Measurements from ENCODE around the gene CDH23. TPM values are rescaled to one million over a fixed set of nuclear protein-coding genes. Genes with fewer than 3 reads are reported as not detected.

The CDH23 gene
- total and polyA plus RNA-seq, 2 experiments from 2014 or later: 0.08 TPM; not detected in 1

DNA sequence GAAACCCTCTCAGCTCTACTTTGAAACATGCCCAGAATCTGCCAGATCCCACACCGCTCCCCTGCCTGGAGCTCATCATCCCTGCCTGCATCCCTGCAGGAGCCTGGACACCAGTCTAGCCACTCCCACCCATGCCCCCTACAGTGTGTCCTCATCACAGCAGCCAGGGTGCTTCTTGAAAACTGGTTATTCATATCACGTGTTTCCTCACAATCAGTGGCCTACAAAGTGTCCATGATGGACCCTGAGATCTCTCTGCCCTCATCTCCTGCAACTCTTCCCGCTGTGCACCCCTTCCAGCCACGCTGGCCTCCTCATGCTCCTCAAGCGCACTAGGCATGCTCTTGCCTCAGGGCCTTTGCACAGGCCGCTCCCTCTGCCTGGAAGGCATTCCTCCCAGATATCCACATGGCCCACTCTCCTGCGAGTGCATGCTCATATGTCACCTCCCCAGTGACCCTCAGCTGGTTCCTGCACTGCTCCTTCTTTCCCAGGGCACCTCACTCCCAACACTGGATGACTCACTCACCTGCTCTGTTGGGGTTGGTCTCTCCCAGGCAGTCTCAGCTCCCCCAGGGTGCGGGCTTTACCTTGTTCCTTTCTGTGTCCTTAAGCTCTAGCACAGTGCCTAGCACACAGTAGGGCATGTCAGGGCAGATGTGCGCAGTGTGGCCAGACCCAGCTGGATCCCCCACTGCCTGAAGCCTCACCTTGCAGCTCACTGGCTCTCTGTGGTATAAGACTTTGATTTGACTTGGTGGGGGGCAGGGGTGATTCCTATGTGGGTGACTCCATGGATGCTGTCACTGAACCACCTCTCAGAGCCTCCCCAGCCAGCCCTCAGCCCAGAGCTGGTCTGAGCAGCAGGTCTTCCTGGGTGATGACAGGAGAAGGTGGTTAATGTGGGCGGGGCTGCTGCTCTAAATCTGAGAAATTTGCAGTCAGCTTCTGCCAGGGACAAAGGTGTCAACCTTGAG is 37.3 kb downstream of the CDH23 start:
- DNase-seq: no peak
- H3K9ac ChIP-seq: no peak overlapping the region
- H4K20me1 ChIP-seq (ENCODE audit: insufficient read depth): no peaks in the 10 kb centered on the region
- peaks cover 17% of the 10 kb centered on the region; the same call in 1 of the 2 replicates for H3K27me3 ChIP-seq (replicated peaks; ENCODE audit: insufficient read depth)
- H3K9me2 ChIP-seq (ENCODE audit: insufficient read depth): no peaks in the 10 kb centered on the region
- no peaks in the 10 kb centered on the region for H3K36me3 ChIP-seq (ENCODE audit: low read depth)
- in situ Hi-C loops (cut with MboI): no loop called here
- H3K4me3 ChIP-seq: no peak overlapping the region
- no peaks in the 10 kb centered on the region for H3F3A ChIP-seq (ENCODE audit: insufficient read depth)
- H3K4me1 ChIP-seq (ENCODE audit: insufficient read depth): no peaks in the 10 kb centered on the region
- no peak overlapping the region for H3K27ac ChIP-seq
- no peaks in the 10 kb centered on the region for H3K9me3 ChIP-seq (ENCODE audit: low read depth)
- TF ChIP-seq EZH2phosphoT487 (IDR thresholded peaks at IDR 0.05; ENCODE audit: insufficient read depth, low read depth) (no peak), EZH2 (IDR thresholded peaks at IDR 0.05; ENCODE audit: insufficient read depth, poor library complexity, severe bottlenecking) (no peak)
- H3K79me2 ChIP-seq (ENCODE audit: insufficient read depth): no peaks in the 10 kb centered on the region
- H3K4me2 ChIP-seq (ENCODE audit: unreplicated experiment): no peak overlapping the region
- H2AFZ ChIP-seq: no peak overlapping the region
- WGBS, 2 experiments (ENCODE audit: low coverage in 1 of 2, low lambda C conversion rate in 2 of 2, missing lambda C conversion rate in 2 of 2): 69 to 78% methylated on average over 10 of the region's 10 CpGs

DNA sequence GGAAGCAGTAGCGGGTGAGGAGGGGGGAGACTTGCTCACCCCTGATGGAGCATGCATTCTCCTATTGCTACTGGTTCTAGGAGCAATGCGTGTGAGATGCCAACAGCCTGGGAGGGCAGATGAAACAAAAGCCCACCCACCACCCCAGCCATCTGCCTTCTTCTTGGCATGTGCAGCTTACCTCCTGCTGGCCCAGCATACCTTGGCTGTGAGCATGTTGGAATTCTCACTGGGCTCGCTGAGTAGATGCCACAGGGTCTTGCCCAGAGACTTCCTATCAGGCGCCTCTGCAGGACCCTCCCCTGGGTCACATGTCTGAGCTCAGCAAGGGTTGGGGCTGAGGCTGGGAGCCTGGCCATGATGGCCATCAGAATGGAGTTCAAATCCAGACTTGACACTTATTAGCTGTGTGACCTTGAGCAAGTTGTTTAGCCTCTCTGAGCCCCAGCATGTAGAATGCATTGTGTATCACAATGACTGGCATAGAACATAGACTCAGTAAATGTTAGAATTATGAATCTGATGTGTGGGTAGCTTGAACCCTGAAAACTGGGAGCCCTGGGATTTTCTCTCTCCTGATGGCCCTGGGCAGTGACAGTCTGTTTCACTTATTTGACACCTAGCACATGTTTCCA is 38.2 kb downstream of the CDH23 start:
- WGBS, 2 experiments (ENCODE audit: low coverage in 1 of 2, low lambda C conversion rate in 2 of 2, missing lambda C conversion rate in 2 of 2): 47 to 57% methylated on average over 3 to 4 of the region's 4 CpGs
- H3K4me2 ChIP-seq (ENCODE audit: unreplicated experiment): no peak overlapping the region
- H3K36me3 ChIP-seq (ENCODE audit: low read depth): no peaks in the 10 kb centered on the region
- no peaks in the 10 kb centered on the region for H3K9me3 ChIP-seq (ENCODE audit: low read depth)
- H3K27me3 ChIP-seq (replicated peaks; ENCODE audit: insufficient read depth): peaks cover 12% of the 10 kb centered on the region; the same call in 1 of the 2 replicates
- no peak overlapping the region for H3K9ac ChIP-seq
- H3F3A ChIP-seq (ENCODE audit: insufficient read depth): no peaks in the 10 kb centered on the region
- no peaks in the 10 kb centered on the region for H3K4me1 ChIP-seq (ENCODE audit: insufficient read depth)
- no peaks in the 10 kb centered on the region for H4K20me1 ChIP-seq (ENCODE audit: insufficient read depth)
- H3K4me3 ChIP-seq: no peak overlapping the region
- no peaks in the 10 kb centered on the region for H3K79me2 ChIP-seq (ENCODE audit: insufficient read depth)
- TF ChIP-seq EZH2phosphoT487 (IDR thresholded peaks at IDR 0.05; ENCODE audit: insufficient read depth, low read depth) (no peak), EZH2 (IDR thresholded peaks at IDR 0.05; ENCODE audit: insufficient read depth, poor library complexity, severe bottlenecking) (no peak)
- no peak overlapping the region for H2AFZ ChIP-seq
- no peak for DNase-seq
- no peak overlapping the region for H3K27ac ChIP-seq
- in situ Hi-C loops (cut with MboI): no loop called here
- no peaks in the 10 kb centered on the region for H3K9me2 ChIP-seq (ENCODE audit: insufficient read depth)

DNA sequence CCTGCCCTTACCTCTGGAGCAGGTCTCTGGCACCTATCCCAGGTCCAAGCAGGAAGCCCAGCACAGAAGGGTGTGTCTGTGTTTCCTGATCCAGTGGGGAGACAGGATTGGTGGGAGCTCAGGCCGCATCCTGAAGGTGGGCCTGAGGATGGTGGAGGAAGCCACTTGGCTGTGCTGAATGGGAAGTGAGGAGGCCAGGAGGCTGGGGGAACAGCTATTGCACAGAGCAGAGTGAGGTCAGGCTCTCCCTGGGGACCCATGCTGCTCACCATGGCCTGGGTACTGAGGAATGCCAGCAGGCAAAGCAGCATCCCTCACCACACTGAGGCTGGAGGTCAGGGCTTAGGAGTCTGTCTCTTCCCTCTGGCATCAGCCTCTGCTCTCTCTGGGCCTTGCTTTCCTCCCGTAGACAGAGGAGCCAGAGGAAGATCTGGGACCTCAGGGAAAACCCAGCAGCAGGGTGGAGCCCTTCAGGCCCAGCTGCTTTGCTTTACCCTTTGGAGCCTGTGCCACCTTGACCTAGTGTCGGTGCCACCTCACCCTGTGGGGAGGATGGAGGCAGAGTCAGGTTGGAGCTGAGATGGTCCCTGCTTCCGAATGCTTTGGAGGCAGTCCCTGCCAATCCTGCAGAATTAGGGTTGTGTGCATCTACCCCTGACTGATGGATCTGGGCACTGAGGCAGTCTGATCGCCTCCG is 39.0 kb downstream of the CDH23 start:
- WGBS, 2 experiments (ENCODE audit: low coverage in 1 of 2, low lambda C conversion rate in 2 of 2, missing lambda C conversion rate in 2 of 2): 42 to 51% methylated on average over 5 to 6 of the region's 6 CpGs
- in situ Hi-C loops (cut with MboI): no loop called here
- Histone ChIP-seq H3K27ac (no peak overlapping the region), H3K79me2 (ENCODE audit: insufficient read depth) (no peaks in the 10 kb centered on the region), H3K4me3 (no peak overlapping the region), H3K9ac (no peak overlapping the region), H3F3A (ENCODE audit: insufficient read depth) (no peaks in the 10 kb centered on the region), H3K27me3 (replicated peaks; ENCODE audit: insufficient read depth) (peaks cover 12% of the 10 kb centered on the region; the same call in 1 of the 2 replicates), H3K36me3 (ENCODE audit: low read depth) (no peaks in the 10 kb centered on the region), H2AFZ (no peak overlapping the region), H3K4me1 (ENCODE audit: insufficient read depth) (no peaks in the 10 kb centered on the region), H4K20me1 (ENCODE audit: insufficient read depth) (no peaks in the 10 kb centered on the region), H3K9me3 (ENCODE audit: low read depth) (no peaks in the 10 kb centered on the region), H3K9me2 (ENCODE audit: insufficient read depth) (no peaks in the 10 kb centered on the region), H3K4me2 (ENCODE audit: unreplicated experiment) (no peak overlapping the region)
- no peak for TF ChIP-seq EZH2 (IDR thresholded peaks at IDR 0.05; ENCODE audit: insufficient read depth, poor library complexity, severe bottlenecking)
- TF ChIP-seq EZH2phosphoT487 (IDR thresholded peaks at IDR 0.05; ENCODE audit: insufficient read depth, low read depth): no peak
- DNase-seq: peak; percentile 38

All from GM23248 (cell line).